Measurements from ENCODE around the gene RAPH1. TPM values are rescaled to one million over a fixed set of nuclear protein-coding genes. Genes with fewer than 3 reads are reported as not detected.
A peak's percentile ranks its signal among the peaks of the same experiment; 100 is the strongest.

Gene RAPH1
- 5.0 and 5.5 TPM in 2 replicates for total RNA-seq (2014; rRNA removed; shearing (Covaris generic))
- 7.6 and 7.8 TPM in 2 replicates for polyA plus RNA-seq (2015; cell fraction: cytosol; rRNA removed)
- 4.3 and 5.9 TPM in 2 replicates for polyA plus RNA-seq (2015; cell fraction: nucleus; rRNA removed)

- in situ Hi-C loops (cut with HindIII; ENCODE audit: low pct_unique_long_range_greater_than_20kb, low sequenced_read_pairs) = no loop called here
- DNase-seq (ENCODE audit: low read depth, low spot score) = peak; percentile 75
Measured at GRCh38 chr2:203535078-203535783, at the start of gene RAPH1. Gene RAPH1 (minus strand): TSS chr2:203535301. CDS start chr2:203495353, 39,948 bp downstream.

GRCh38 chr2:203584784-203585183, 49.7 kb upstream of the RAPH1 start:
- DNase-seq (ENCODE audit: low read depth, low spot score) = no peak
- in situ Hi-C loops (cut with HindIII; ENCODE audit: low pct_unique_long_range_greater_than_20kb, low sequenced_read_pairs) = no loop called here

- in situ Hi-C loops (cut with HindIII; ENCODE audit: low pct_unique_long_range_greater_than_20kb, low sequenced_read_pairs) = no loop called here
- no peak for DNase-seq (ENCODE audit: low read depth, low spot score)
Measured at GRCh38 chr2:203583701-203584100, 48.6 kb upstream of the RAPH1 start.

- no peak for DNase-seq (ENCODE audit: low read depth, low spot score)
Measured at GRCh38 chr2:203583084-203583695, 48.1 kb upstream of the RAPH1 start.

DNA sequence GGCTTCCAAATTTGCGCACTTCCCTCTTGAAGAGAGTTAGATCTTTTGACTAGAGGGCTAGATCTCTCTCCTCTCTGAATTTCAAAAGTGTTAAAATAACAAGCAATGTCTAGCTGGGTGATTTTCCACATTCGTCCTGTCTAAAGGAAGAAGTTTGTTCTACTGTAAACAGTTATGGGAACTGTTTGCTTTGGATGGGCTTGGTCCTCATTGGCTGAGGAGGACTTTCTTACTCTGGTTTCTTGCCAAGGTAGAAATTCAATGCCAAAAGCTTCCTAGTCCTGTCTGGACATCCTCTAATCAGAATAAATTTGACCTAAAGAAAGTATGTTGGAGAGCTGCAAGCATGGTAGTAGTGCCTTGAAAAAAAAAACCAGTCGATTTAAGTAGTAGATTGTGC, 47.4 kb upstream of the RAPH1 start:
- DNase-seq (ENCODE audit: low read depth, low spot score) = no peak
- in situ Hi-C loops (cut with HindIII; ENCODE audit: low pct_unique_long_range_greater_than_20kb, low sequenced_read_pairs) = no loop called here

More at GRCh38 chr2:203583084-203583695, 48.1 kb upstream of the RAPH1 start:
- in situ Hi-C loops (cut with HindIII; ENCODE audit: low pct_unique_long_range_greater_than_20kb, low sequenced_read_pairs) = no loop called here

DNA sequence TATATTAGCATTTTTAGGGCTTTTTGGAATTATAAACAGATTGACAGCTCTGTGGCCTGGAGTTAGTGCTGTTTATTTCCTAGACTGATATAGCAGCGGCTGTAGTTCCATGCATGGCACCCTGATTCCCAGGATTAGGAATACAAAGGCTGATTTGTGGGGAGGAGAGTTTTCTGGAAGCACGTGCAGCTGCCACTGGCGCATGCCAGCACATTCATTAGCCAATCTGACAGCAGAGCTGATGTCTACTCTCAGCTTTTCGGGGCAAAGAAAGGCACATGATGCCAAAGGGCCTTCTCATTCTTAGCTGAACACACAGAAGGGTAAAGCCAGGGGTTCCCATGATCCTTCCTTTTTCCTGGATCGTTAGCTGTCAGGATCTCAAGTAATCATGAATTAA, 45.7 kb upstream of the RAPH1 start:
- DNase-seq (ENCODE audit: low read depth, low spot score) = peak; percentile 85
- in situ Hi-C loops (cut with HindIII; ENCODE audit: low pct_unique_long_range_greater_than_20kb, low sequenced_read_pairs) = no loop called here

DNA sequence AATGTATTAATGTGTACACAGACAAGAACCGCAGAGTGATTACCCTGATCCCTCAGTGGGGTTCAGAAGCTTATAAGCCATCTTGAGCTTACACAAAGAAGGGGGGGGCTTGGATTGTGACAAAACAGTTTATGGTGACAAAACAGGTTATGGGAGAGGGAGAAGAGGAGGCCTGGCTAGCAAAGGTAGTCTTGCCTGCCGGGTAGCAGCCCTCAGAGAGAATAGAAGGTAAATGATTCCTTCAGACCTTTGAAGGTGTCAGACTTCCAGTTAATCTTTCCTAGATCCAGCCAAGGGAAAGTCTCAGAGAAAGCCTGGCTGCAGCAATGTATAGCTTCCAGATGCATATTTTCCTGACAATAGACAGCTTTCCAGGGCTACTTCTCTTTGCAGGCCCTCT, 44.6 kb upstream of the RAPH1 start:
- in situ Hi-C loops (cut with HindIII; ENCODE audit: low pct_unique_long_range_greater_than_20kb, low sequenced_read_pairs) = no loop called here
- DNase-seq (ENCODE audit: low read depth, low spot score) = no peak

- no peak for DNase-seq (ENCODE audit: low read depth, low spot score)
- in situ Hi-C loops (cut with HindIII; ENCODE audit: low pct_unique_long_range_greater_than_20kb, low sequenced_read_pairs) = no loop called here
Measured at GRCh38 chr2:203578759-203579643, 43.9 kb upstream of the RAPH1 start.

- DNase-seq (ENCODE audit: low read depth, low spot score) = no peak
- in situ Hi-C loops (cut with HindIII; ENCODE audit: low pct_unique_long_range_greater_than_20kb, low sequenced_read_pairs) = no loop called here
Measured at GRCh38 chr2:203574824-203575223, 39.7 kb upstream of the RAPH1 start.

DNA sequence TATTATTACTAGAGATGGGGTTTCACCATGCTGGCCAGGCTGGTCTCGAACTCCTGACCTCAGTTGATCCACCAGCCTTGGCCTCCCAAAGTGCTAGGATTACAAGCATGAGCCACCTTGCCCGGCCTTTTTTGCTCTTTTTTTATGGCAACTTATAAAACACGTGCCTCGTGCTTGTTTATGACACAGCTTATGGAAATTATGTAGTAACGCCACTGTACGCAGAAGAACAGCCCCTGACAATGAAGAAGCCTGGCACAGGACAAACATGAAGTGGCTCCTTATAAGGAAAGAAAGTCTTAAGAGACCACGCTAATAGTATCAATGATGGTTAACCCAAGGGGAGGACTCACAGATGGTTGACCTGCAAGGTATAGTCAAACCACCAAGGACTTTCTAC, 37.2 kb upstream of the RAPH1 start:
- in situ Hi-C loops (cut with HindIII; ENCODE audit: low pct_unique_long_range_greater_than_20kb, low sequenced_read_pairs) = no loop called here
- DNase-seq (ENCODE audit: low read depth, low spot score) = no peak

- in situ Hi-C loops (cut with HindIII; ENCODE audit: low pct_unique_long_range_greater_than_20kb, low sequenced_read_pairs) = no loop called here
- no peak for DNase-seq (ENCODE audit: low read depth, low spot score)
Measured at GRCh38 chr2:203569677-203570316, 34.7 kb upstream of the RAPH1 start.

DNA sequence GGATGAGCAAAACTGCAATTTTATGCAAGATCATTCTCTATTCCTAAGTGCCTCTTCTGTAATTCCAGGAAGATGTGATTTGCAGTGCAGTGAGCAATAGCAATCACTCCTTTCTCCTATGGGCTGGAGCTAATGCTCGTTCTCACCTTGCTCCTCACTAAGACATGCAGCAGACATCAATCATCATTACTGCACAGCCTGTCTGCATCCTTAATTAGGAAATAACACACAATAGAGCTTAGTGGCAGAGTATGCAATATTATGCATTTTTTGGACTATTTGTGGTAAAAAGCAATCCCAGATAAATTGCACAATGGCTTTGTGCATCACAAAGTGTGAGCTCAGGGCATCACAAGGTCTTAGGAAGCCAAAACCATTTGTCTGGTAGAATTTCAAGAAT, 32.6 kb upstream of the RAPH1 start:
- in situ Hi-C loops (cut with HindIII; ENCODE audit: low pct_unique_long_range_greater_than_20kb, low sequenced_read_pairs) = no loop called here
- no peak for DNase-seq (ENCODE audit: low read depth, low spot score)

DNA sequence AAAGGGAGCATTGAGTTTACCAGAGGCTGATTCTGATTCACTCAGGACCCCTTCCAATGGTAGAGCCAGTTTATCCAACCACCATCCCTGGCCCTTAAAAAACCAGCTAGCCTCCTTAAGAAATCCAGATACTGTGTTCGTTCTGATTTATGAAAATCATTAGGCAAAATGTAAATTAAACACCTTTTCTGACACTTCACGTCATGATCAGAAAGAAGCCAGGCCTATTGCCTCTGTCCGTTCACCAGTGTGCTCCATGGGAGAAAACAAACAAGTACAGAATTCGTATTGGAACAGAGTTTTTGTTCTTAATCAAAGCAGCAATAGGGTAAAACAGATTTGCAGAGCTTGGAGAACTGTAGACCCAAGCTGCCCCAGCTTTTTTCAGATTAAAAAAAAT, 31.1 kb upstream of the RAPH1 start:
- no peak for DNase-seq (ENCODE audit: low read depth, low spot score)
- in situ Hi-C loops (cut with HindIII; ENCODE audit: low pct_unique_long_range_greater_than_20kb, low sequenced_read_pairs) = no loop called here

- in situ Hi-C loops (cut with HindIII; ENCODE audit: low pct_unique_long_range_greater_than_20kb, low sequenced_read_pairs) = no loop called here
- DNase-seq (ENCODE audit: low read depth, low spot score) = no peak
Measured at GRCh38 chr2:203565076-203565475, 30.0 kb upstream of the RAPH1 start.

DNA sequence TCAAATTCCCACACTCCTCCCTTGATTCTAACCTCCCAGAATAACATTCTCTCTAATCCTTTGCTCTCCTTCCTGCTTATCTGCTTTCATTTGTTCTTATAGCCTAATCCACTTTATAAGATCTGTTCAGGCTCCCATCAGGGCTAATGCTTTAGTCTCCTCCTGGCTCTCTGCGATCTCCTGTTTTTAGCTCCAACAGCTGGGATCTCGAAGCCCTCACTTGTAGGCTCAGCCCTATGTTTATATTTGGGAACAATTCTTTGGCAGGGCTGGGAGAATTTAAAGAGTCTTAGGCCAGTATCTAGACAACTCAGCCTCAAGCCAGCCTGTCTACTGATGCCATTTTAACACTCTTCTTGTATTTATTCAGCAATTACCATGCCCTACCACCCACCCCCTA, 27.2 kb upstream of the RAPH1 start:
- in situ Hi-C loops (cut with HindIII; ENCODE audit: low pct_unique_long_range_greater_than_20kb, low sequenced_read_pairs) = no loop called here
- no peak for DNase-seq (ENCODE audit: low read depth, low spot score)

DNA sequence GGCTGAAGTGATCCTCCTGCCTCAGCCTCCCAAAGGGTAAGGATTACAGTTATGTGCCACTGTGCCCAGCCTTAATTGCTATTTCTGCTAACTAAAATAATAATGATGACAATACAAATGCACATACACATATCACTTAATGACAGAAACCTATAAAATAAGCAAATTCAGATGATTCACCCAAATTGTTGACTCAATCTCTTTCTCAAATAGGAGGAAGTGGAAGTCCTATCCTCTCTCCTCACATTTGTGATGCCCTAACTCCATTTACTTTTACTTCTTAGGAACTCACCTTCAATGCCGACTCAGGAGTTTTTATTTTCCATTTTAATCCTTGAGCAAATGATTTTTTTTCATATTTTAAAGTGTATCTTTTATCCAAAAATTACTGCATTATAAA, 24.5 kb upstream of the RAPH1 start:
- DNase-seq (ENCODE audit: low read depth, low spot score) = no peak
- in situ Hi-C loops (cut with HindIII; ENCODE audit: low pct_unique_long_range_greater_than_20kb, low sequenced_read_pairs) = no loop called here

- in situ Hi-C loops (cut with HindIII; ENCODE audit: low pct_unique_long_range_greater_than_20kb, low sequenced_read_pairs) = no loop called here
- DNase-seq (ENCODE audit: low read depth, low spot score) = peak; percentile 28
Measured at GRCh38 chr2:203553784-203554183, 18.7 kb upstream of the RAPH1 start.

- in situ Hi-C loops (cut with HindIII; ENCODE audit: low pct_unique_long_range_greater_than_20kb, low sequenced_read_pairs) = no loop called here
- DNase-seq (ENCODE audit: low read depth, low spot score) = peak; percentile 52
Measured at GRCh38 chr2:203551778-203552177, 16.7 kb upstream of the RAPH1 start.

All from SK-MEL-5 (cell line).